ENCODE measurements around the gene NPNT.

- TF ChIP-seq POLR2A (IDR thresholded peaks at IDR 0.05), result no peak
- no peak for TF ChIP-seq CTCF (IDR thresholded peaks at IDR 0.05)
Observed at GRCh38 chr4:105933083-105933482, 37.8 kb downstream of the NPNT start.

Measured in lower leg skin (tissue), 3 donors.